MCF 10A (cell line): ENCODE data around the gene UBAP1L. TPM values are rescaled to one million over a fixed set of nuclear protein-coding genes. Genes with fewer than 3 reads are reported as not detected.

Source experiments
- BruUV-seq: library from RNA; stranded (reverse); fragments of 400-500 nt; replicated peaks from 2 replicates; lab custom pipeline; 2021; lab: Mats Ljungman, UMichigan
- CTCF ChIA-PET: fragments of 300-600 bp; sonication (Branson Sonifier 250); formaldehyde crosslinking; extraction: SDS; loops from one replicate; lab custom pipeline; 2021; ENCODE audit warnings: antibody characterized with exemption, inconsistent platforms; lab: Yijun Ruan, JAX
- POLR2A ChIA-PET: fragments of 300-600, 350-650 bp; sonication (Branson Sonifier 250); formaldehyde crosslinking; extraction: SDS; loops from one replicate; lab custom pipeline; 2020; ENCODE audit warnings: antibody characterized with exemption, inconsistent platforms; lab: Yijun Ruan, JAX
- DNase-seq: peaks from one replicate; pipeline ENCODE4 v3.0.0-alpha.2; 2018; ENCODE audit not compliant: unreplicated experiment
- H3K27ac Mint-ChIP-seq: one replicate; pipeline ENCODE4 v1.8.0; 2022; ENCODE audit warnings: mild to moderate bottlenecking, low read depth, mixed read lengths; ENCODE audit not compliant: unreplicated experiment
- H3K27me3 Mint-ChIP-seq: one replicate; pipeline ENCODE4 v1.8.0; 2022; ENCODE audit warnings: mixed read lengths; ENCODE audit not compliant: insufficient read depth, unreplicated experiment
- H3K36me3 Mint-ChIP-seq: one replicate; pipeline ENCODE4 v1.8.0; 2022; ENCODE audit warnings: mild to moderate bottlenecking, moderate library complexity, mixed read lengths; ENCODE audit not compliant: insufficient read depth, unreplicated experiment
- H3K4me1 Mint-ChIP-seq: one replicate; pipeline ENCODE4 v1.8.0; 2022; ENCODE audit warnings: mixed read lengths; ENCODE audit not compliant: insufficient read depth, unreplicated experiment
- H3K4me3 Mint-ChIP-seq: one replicate; pipeline ENCODE4 v1.8.0; 2022; ENCODE audit warnings: mild to moderate bottlenecking, moderate library complexity, mixed read lengths; ENCODE audit not compliant: unreplicated experiment
- H3K9me3 Mint-ChIP-seq: one replicate; pipeline ENCODE4 v1.8.0; 2022; ENCODE audit warnings: mixed read lengths; ENCODE audit not compliant: unreplicated experiment
- intact Hi-C: fragments of 100-400 bp; cut with micrococcal nuclease; formaldehyde crosslinking; loops from 2 replicates; pipeline ENCODE4 v1.14.1; 2022
- total RNA-seq: library from RNA; stranded (reverse); gene quantifications from 2 replicates; pipeline ENCODE4 v1.2.3, GENCODE V29; 2022
- TF ChIP-seq, protein P1 (sequence below): fragments of 200-600 bp; IDR thresholded peaks from one replicate; pipeline ENCODE4 v1.8.0; 2022; ENCODE audit warnings: antibody characterized with exemption, mild to moderate bottlenecking; ENCODE audit not compliant: unreplicated experiment

UBAP1L gene
- total RNA-seq, 1 experiment from 2014 or later: 3.0 TPM

DNA sequence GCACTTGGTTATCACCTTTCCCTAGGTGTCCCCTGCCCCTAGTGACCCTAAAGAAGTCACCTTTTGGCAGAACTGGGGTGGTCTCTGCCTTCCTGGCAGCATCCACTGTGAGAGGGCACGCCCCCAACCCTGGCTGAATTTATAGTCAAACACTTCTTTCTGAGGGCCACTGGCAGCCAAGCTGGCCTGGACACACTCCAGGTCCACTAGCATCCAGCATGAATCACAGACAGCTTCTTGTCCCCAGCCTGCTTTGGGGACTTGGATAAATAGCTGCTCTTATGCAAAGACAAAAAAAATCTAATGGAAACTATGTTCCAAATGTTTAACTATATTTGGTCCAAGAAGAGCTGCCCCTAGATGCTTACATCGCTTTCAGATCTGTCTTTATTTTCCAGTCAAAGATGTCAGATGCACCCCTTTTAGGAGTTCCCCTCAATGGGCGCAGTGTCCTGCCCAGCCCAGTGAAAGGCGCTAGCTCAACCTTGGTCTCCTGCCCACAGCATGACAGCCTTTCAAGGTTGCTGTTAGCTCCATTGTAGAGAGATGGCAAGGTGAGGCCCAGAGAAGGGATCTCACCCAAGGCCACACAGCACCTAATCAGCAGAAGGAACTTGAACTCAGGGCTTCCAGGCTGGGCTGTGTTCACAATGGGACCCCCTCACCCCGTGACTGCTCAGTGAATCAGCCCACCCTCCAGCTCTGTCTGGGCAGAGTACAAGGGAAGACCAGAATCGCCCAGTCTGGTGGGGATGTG, 54.2 kb downstream of the UBAP1L start:
- CTCF ChIA-PET: interaction anchor here (0.6 to 0.9 kb wide), 3 partner anchors 13 to 122 kb away, joined by 3 read pairs; no protein-coding TSS in a partner anchor

DNA sequence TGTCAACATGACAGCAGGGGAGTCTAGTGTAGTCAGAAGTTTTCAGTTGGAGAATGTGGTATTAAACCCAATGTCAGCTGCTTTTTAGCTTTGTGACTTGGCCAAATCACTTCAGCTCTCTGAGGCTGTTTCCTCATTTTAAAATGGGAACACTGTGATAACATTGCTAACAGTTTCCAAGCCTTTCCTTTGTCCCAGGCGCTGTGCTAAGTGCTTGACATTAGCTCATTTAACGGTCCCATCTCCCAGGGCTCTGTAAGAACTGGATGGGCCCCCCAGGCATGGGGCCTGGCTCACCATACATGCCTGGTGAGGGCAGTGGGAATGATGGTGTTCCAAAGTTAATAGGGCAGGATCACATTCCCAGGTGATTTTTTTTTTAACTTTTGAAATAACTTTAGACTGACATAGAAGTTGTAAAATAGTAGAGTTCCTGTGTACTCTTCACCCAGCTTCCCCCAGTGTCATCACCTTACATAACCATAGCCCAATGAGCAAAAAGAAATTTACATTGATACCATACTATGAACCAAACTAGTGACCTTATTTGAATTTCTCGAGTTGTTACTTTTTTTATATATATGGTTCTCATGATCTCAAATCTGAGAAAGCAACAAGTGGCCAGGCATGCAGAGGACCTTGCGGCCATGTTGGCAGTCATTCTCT, 54.9 kb downstream of the UBAP1L start:
- intact Hi-C loops: loop anchor here (10.0 kb wide), 1 partner anchor 325 kb away; no protein-coding TSS in a partner anchor
- no peak for DNase-seq
- Mint-ChIP-seq H3K4me1 (peaks cover 4% of the 10 kb centered on the region), H3K36me3 (no peaks in the 10 kb centered on the region), H3K27me3 (no peaks in the 10 kb centered on the region), H3K27ac (no peak overlapping the region), H3K9me3 (no peaks in the 10 kb centered on the region), H3K4me3 (no peak overlapping the region)
- TF ChIP-seq, protein P1, sequence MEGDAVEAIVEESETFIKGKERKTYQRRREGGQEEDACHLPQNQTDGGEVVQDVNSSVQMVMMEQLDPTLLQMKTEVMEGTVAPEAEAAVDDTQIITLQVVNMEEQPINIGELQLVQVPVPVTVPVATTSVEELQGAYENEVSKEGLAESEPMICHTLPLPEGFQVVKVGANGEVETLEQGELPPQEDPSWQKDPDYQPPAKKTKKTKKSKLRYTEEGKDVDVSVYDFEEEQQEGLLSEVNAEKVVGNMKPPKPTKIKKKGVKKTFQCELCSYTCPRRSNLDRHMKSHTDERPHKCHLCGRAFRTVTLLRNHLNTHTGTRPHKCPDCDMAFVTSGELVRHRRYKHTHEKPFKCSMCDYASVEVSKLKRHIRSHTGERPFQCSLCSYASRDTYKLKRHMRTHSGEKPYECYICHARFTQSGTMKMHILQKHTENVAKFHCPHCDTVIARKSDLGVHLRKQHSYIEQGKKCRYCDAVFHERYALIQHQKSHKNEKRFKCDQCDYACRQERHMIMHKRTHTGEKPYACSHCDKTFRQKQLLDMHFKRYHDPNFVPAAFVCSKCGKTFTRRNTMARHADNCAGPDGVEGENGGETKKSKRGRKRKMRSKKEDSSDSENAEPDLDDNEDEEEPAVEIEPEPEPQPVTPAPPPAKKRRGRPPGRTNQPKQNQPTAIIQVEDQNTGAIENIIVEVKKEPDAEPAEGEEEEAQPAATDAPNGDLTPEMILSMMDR: no peak
- ChIA-PET CTCF (interaction anchor here (0.6 to 0.9 kb wide), 4 partner anchors 25 to 1558 kb away, joined by 3 read pairs; no protein-coding TSS in a partner anchor), POLR2A (no interaction called here)
- no TSS peak for BruUV-seq

More for the DNA sequence above, 54.2 kb downstream of the UBAP1L start:
- no peak for DNase-seq
- Mint-ChIP-seq H3K36me3 (no peaks in the 10 kb centered on the region), H3K9me3 (no peaks in the 10 kb centered on the region), H3K4me1 (peaks cover 4% of the 10 kb centered on the region), H3K4me3 (no peak overlapping the region), H3K27me3 (peaks cover 6% of the 10 kb centered on the region), H3K27ac (no peak overlapping the region)
- POLR2A ChIA-PET: interaction anchor here (0.5 to 0.7 kb wide), 2 partner anchors 15 to 1432 kb away, joined by 3 read pairs; no protein-coding TSS in a partner anchor
- no TSS peak for BruUV-seq
- intact Hi-C loops: no loop called here
- TF ChIP-seq, protein P1: no peak

DNA sequence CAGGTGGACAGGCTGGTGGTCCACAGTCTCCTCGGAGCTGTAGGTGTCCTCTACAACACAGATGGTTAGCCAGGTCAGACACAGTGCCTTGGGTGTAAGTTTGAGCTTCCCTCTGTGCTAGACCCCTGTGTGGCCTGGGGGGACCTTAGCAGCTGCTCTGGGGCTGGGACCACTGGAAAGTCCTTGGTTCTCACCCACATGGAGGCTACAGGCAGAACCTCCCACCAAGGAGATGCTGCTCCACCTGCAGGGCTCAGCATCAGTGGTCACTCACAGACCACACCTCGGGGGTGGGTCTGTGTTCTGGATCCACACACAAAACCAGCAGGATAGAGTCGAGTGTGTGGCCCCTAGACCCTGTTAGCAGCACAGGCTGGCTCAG, 55.6 kb downstream of the UBAP1L start:
- TF ChIP-seq, protein P1: no peak
- H3K27ac Mint-ChIP-seq: no peak overlapping the region
- peaks cover 4% of the 10 kb centered on the region for H3K4me1 Mint-ChIP-seq
- ChIA-PET CTCF (interaction anchor here (0.6 to 0.7 kb wide), 3 partner anchors 26 to 1802 kb away, joined by 3 read pairs; no protein-coding TSS in a partner anchor), POLR2A (interaction anchor here (0.6 kb wide), 1 partner anchor 15 kb away, joined by 3 read pairs; no protein-coding TSS in a partner anchor)
- no peak overlapping the region for H3K4me3 Mint-ChIP-seq
- no TSS peak for BruUV-seq
- H3K36me3 Mint-ChIP-seq: no peaks in the 10 kb centered on the region
- H3K27me3 Mint-ChIP-seq: no peaks in the 10 kb centered on the region
- H3K9me3 Mint-ChIP-seq: no peaks in the 10 kb centered on the region
- intact Hi-C loops: loop anchor here (10.0 kb wide), 1 partner anchor 325 kb away; no protein-coding TSS in a partner anchor
- no peak for DNase-seq
